ENCODE measurements around the gene BCL2.

The BCL2 gene

GRCh38 chr18:63307551-63308200 lies 11.9 kb downstream of the BCL2 start:
- no peak for DNase-seq

- no peak for DNase-seq
These were observed 12.6 kb downstream of the BCL2 start for GRCh38 chr18:63306819-63307550.

GRCh38 chr18:63306249-63306648 lies 13.3 kb downstream of the BCL2 start:
- DNase-seq, result no peak

- peak; percentile 51 to 53 for DNase-seq
These were observed 16.0 kb downstream of the BCL2 start for GRCh38 chr18:63303547-63303946.

DNA sequence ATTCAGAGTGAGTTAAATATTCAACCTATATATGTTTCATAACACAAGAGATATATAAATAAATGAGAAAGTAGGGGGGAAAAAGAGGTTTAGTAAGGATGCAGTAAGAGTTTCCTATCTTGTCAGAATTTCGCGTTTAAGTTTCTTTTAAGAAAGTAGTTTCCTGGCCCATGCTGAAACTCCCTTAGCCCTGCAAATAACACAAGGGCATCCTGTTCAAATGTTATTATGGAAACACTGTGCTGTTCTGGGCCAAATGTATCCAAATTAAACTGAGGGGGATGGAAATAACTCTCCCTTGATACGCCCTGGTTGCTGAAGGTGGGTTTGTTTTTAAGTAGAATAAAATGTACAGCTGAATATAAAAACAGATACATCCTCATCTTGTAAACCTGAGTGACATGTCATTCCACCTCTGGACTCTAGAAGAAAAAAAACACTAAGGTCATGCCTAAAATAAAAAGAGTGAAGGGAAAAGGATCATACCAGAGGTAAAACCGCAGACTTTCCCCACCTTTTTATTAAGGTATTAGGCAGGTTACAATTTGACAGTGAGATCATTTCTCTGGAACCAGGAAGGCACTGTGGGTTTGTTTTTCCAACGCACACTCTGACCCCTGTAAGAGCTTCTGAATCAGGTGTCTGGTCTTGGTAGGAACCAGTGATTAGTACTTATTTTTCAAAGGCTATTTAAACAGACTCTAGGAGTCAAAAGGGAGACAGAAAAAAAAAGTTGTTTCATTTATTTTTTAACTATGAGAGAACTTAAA lies 16.7 kb downstream of the BCL2 start:
- no peak for DNase-seq

DNA sequence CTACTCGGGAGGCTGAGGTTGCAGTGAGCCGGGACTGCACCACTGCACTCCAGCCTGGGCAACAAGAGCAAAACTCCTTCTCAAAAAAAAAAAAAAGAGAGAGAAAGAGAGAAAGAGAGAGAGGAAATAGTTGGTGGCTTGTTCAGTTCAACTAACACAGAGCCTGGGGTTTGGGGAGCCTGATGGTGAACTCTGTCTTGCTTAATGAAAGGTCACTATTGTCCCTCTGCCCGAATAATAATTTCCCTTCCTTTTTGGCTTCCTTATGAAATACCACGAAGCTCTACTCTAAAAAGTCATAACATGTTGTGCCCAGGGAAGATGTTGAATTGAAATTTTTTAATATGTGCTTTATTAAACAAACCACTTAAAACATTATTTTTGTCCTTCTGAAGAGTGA lies 17.3 kb downstream of the BCL2 start:
- DNase-seq, result no peak

DNA sequence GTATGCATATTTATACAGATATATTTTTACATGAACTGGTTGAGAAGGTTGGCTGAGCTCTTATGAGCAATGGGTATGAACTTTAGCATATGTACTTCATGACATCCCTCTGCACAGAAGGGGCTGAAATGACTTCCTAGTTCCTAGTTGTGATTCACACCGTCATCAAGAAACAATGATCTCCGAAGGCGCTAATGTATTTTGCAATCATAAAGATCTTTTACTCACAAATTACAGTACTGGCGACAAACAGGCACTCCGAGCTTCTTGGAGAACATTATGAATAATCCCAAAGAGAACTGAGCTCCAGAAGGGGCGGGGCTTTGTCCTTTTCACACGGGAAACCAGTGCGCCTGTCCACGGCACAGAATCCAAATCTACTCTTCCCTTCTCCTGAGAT lies 18.1 kb downstream of the BCL2 start:
- peak; percentile 84 to 92 for DNase-seq

DNA sequence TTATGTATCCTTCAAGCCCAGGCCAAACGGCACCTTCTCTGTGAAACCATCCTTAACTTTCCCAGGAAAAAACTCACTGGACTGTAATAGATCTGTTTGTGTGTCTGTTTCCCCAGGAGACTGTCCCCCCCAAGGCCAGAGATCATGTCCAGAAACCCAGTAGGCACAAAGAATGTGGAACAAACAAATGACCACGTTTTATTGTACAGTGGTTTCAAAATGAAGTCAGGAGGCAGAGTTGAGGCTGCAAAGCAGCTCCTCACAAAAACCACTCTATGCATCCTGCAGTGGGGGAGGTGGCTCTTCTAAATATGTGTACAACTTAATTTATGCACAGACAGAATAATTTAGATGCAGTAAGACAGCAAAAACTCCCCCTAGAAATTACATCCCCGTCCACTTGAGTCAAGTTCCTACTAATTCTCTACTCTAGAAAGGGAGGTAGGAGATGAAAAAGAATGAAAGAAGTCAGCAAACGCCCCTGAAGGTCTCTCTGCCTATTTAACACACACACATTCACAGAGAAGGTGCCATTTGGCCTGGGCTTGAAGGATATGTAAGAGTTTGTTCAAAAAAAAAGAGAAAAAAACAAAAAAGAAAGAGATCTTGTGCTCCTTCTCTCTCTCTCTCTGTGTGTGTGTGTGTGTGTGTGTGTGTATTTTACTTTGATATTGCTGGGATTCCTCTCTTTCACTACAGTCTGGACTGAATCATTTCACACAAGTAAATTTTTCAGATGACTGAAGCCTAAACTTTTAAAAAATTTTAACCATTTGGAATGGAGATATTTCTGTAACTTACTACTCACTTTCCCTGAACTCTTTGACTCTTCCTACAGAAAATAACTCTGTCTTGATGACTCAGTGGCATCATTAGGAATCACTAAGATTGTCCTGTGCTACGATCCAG lies 19.5 kb downstream of the BCL2 start:
- DNase-seq, result no peak

GRCh38 chr18:63298400-63299365 lies 20.9 kb downstream of the BCL2 start:
- no peak for DNase-seq

DNA sequence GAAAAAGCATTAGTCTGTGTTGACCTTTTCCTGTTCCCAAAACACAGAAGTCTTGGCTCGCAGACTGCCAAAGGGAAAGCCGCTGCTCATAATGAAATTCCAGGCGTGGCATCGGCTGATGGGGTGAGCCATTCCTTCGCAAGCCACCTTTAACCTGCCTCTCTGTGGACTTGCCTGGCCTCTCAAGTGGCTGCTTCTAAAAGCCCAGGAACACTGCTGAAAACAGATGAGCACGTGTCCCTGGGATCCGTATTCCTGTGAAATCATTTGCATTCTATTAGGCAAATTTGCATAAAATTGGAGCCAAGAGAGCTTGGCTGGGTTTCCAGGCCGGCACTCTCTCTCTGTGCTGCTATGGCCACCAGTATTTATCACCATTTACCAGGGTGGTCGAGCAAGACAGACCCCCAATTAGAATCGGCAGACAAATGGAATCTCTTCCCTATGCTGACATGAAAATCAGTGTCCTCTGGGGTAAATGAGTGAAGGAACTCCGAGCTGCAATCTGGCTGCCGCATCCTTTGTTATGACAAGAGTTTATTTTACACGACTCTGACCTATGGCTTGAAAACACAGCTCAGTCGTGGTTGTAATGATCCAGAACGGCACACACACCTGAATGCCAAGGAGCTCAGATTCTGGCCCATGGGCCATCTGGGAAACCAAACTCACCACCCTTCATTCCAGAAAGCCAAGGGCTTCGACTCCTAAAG lies 21.7 kb downstream of the BCL2 start:
- no peak for DNase-seq

DNA sequence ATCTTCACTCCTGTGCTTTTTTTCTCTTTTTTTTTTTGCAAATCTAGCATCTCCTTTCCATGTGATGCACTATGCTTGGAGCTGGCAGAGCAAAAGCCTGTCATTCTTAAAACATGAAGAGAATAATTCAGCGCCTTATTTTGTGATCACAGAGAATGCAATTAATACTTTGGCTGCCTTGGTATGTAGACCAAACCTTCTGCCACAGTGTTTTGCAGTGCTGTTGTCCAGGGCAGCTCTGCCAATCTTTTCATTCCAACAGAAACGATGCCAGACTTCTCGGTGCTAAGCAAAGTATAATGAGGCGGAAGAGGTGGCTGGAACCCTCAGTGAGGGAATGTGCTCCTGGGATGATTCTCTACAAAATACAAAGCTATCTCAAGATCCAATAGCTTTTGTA lies 25.6 kb downstream of the BCL2 start:
- DNase-seq, result no peak

- peak in 1 of 2 donors; percentile 45 for DNase-seq
These were observed 26.5 kb downstream of the BCL2 start for GRCh38 chr18:63292831-63293683.

- DNase-seq, result no peak
These were observed 28.3 kb downstream of the BCL2 start for GRCh38 chr18:63291278-63291677.

DNA sequence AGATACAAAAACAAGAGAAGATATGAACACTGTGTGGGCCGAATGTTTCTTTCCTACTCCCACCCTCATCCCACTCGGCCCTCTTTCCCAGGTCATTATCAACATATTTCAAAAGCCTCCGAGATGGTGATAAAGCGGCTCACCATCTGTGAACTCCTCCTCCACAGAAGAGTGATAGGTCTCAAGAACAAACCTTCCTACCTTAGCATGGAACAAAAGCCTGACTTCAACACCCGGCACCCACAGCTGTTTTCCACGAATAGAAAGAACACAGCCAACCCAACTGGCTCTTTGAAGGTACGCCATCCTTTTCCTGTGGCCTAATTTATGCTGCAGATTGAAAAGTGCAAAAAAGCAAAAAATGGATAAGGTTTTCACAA lies 28.8 kb downstream of the BCL2 start:
- DNase-seq, result no peak

DNA sequence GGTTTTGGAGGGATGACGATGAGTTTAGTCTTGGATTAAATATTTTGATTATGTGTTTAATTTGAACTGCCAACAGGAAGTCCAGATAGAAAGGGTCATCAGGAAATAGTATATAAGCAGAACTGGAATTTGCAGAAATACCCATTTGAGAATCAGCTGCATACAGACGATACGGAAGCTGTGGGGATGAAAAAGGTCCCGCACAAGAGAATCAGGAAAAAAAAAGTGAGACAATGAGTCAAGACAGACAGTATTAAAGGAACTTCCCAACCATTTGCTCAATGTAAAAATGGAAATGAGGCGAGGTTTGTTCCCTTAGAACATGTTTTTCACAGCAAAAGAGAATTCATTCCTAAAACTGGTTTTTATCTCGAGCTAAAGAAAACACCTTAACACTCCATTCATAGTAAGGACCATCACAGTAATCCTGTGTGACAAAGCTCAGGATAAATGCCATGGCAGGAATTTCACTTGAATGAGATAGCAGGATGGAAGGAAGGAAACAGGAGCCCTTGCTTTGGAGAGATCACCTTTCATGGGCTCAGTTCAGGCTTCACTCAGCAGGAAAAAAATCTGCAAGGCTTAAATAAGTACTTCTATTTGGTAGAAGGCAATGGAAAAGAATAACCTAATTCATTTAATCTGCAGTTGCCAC lies 29.3 kb downstream of the BCL2 start:
- DNase-seq, result peak; percentile 59 to 70

DNA sequence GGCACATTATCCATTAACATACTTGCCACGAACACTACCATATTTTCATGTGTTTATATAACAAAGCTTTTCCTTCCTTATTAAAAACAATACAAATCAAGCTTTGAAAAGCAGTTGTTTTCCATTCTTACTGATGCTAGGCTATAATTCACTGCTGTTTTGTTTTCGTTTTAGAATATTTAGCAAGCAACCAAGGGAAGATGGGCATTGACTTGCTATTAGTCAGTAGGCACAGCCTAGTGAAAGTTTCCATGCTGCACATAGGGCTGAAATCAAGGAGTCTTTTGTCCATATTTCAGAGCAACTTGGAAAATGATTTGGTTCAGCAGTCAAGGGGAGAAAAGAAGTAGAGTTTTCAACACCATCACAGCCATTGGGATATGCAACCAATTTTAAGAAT lies 31.3 kb downstream of the BCL2 start:
- peak in 1 of 2 donors; percentile 16 for DNase-seq

DNA sequence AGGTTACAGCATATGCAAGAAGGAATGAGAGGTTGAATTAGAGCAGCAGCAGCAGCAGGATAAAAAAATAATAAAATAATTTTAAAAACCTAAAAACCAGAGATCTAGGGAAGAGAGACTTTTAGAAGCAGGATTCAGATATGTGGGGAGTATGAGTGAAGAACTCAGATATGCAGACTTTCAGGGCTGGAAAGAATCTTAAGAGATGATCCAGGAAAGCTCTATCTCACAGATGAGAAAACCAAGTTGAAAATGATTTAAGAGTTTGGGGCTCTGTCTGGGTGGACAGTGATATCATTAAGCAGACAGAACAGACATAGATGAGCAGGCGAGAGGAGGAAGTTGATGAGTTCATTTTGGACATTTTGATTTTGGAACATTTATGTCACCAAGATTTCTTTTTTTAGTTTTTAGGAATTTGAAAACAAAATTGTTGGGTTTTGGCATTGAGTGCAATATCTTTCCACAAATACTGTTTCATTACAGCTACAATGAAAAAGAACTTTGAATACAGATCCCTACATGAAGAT lies 31.8 kb downstream of the BCL2 start:
- peak; percentile 72 to 78 for DNase-seq

GRCh38 chr18:63286926-63287325 lies 32.6 kb downstream of the BCL2 start:
- peak in 1 of 2 donors; percentile 29 for DNase-seq
